ENCODE results near the gene WDR41. TPM values are rescaled to one million over a fixed set of nuclear protein-coding genes. Genes with fewer than 3 reads are reported as not detected.

Gene WDR41
- total and polyA plus RNA-seq, 2 of the 4 experiments (the other 2 are of a cell fraction) = 38.1 to 72.1 TPM

Other genes starting within 250 kb of the WDR41 start
- gene OTP, start 146.4 kb upstream of the WDR41 start, total RNA-seq (2012; rRNA removed) = not detected in 2 replicates
- gene OTP, start 146.4 kb upstream of the WDR41 start, polyA plus RNA-seq (2012; rRNA removed) = not detected in 2 replicates

Measured in IMR-90 (cell line).